G401 (cell line): Measurements from ENCODE around the gene PKM. TPM values are rescaled to one million over a fixed set of nuclear protein-coding genes. Genes with fewer than 3 reads are reported as not detected.

Source experiments
- DNase-seq: peaks from one replicate; pipeline ENCODE4 v3.0.0-alpha.2; 2015; ENCODE audit warnings: low spot score
- in situ Hi-C: cut with HindIII; loops from 2 replicates; pipeline ENCODE4 v1.10.0; 2016; ENCODE audit warnings: low sequenced_read_pairs, mixed read lengths
- total RNA-seq: library from RNA; depleted of rRNA; stranded (reverse); fragments of >200 nt; shearing (Covaris generic); gene quantifications from 2 replicates; pipeline ENCODE4 v1.2.3, GENCODE V29; 2014

Gene PKM
- total RNA-seq, 1 experiment from 2014 or later: 2,103 TPM

GRCh38 chr15:72237029-72237852 lies 6.3 kb upstream of the PKM start:
- peak; percentile 78 for DNase-seq
- in situ Hi-C loops: no loop called here

DNA sequence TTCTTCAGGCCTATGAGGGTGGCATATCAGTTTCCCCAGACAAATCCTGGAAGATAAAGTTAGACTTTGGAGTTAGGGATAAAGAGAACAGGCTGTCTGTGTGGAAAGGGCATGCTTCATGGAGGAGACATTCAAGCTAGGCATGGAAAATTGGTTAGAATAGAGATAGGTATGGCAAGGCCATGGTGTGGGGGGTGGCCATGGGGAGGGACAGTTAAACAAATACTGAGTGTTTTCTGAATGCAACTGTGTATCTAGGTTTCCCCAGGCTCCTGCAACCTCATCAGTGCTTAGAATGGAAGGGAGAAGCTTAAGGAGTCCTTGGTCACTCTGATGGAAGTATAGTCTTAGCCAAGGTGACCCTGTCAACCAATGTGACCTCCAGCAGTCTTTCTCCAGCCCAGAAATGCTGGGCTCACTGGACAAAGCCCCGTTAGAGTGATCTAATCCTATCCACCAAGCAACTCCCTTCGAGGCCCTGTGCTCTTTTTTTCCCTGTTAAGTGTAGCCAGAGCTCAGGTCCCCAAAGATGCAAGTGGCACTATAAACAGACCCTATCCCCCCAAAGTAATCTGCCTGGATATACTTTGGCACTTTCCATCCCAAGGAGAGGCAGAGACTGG lies 5.5 kb upstream of the PKM start:
- in situ Hi-C loops: no loop called here
- no peak for DNase-seq

DNA sequence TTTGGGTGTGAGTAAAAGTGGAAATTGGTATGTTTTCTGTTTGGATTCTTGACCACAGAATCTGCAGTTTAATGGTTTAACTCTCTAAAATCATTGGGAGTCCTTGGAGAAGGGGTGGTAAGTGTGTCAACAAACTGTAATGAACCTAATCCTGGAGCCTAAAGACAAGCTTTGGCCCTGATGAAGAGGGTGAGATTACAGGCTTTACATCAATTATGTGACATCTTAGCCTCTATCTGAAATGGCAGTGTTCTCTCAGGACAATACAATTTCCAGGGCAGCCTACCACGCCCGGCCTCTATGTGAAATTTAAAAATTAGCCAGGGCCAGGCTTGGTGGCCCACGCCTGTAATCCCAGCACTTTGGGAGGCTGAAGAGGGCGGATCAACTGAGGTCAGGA lies 4.3 kb upstream of the PKM start:
- no peak for DNase-seq

DNA sequence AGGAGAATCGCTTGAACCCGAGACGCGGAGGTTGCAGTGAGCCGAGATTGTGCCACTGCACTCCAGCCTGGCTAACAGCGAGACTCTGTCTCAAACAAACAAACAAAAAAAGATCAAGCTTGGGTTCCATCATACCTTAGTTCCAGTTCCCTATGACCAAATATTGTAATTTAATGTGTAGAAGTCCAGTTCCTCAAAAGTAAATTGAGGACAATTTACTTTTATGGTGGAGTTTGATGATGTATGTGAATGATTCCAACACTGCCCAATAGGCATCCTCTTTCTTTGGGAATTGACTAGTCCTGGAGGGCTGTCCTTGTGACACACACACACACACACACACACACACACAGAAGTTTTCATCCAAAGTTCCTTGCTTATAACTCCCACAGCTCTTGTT lies 2.8 kb upstream of the PKM start:
- no peak for DNase-seq
- in situ Hi-C loops: no loop called here

More for the DNA sequence above, 4.3 kb upstream of the PKM start:
- in situ Hi-C loops: no loop called here

DNA sequence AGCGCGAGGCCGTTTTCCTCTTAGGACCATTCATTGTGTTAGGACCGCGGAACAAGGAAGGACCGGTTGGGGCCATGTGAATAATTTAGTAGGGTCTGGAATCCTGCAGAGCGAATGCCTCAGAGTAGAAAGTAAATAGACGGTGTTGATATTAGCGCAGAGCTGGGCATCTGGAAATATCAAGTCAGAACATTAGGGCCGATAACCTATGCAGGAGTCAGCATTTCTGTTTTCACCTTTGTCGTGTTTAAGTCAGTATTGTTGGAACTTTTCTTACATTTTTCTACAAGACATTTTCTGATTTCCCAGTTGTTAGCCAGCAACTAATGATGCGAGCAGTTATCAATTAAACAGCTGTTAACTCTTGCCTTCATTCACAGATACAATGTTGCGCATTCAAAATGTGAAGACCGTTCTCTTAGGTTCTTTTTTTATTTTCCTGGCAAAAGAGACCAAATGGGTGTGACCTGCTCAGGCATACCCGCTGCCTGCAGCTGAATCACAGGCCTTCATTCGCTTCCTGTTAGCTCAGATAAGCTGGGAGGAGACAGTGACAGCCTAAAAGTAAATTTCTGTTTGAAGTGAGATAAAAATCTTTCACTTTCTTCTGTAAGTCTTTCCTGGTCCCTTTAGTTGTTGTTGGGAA lies 966 bp upstream of the PKM start:
- peak; percentile 17 for DNase-seq
- in situ Hi-C loops: no loop called here

DNA sequence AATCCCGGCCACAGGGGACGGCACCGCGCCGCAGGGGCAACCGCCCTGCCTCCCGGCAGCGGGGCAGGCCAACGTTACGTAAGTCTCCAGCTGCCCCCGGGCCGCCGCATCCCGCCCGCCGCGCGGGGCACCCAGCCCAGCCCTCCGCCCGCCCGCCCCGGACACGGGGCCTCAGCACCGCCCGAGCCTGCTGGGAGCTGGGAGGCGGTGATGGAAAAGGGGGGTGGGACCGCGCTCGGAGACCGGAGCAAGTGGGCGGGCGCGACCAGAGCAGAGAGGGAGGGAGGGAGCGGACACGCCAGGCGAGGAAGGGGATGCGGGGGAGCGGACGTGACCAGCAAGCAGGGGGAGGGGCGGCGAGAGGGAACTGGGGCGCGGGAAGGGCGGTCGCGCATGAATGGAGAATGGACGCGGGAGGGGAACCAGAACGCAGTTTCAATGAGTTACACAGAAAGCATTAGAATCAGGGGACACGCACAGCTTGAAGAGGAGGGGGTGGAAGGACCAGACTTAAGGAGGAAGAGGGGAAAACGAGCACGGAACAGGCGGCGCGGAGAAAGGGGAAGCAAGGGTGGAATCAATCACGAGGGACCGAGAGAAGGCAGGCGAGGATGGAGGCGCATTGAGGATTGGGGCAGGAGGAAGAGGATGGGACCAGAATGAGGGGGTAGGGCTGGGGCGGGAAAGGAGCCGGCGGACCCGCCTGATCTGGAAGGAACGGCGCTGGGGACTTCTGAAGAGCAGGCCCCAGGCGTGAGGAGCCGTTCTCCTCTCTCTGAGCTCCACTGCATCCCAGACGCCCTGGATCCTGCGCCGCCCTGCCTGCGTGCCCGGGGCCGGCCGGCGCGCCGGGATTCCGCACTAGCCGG lies 559 bp downstream of the PKM start:
- in situ Hi-C loops: no loop called here
- DNase-seq: peak; percentile 80

DNA sequence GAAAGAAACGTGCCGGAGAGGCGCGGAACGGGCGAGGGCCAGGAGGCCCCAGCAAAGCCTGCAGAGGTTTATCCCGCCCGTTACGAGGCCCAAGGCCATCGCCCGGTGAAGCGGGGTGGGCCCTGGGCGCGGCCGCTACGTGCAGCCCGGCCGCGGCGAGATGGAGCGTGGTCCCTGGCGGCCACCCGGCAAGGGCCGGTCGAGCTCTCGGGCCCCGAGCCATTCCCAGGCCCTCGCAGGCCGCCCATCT lies 1.1 kb downstream of the PKM start:
- no peak for DNase-seq

GRCh38 chr15:72229076-72229946 lies 1.7 kb downstream of the PKM start:
- in situ Hi-C loops: no loop called here
- peak; percentile 16 for DNase-seq

More for the DNA sequence above, 1.1 kb downstream of the PKM start:
- in situ Hi-C loops: no loop called here

GRCh38 chr15:72227720-72228119 lies 3.3 kb downstream of the PKM start:
- in situ Hi-C loops: no loop called here
- DNase-seq: no peak

DNA sequence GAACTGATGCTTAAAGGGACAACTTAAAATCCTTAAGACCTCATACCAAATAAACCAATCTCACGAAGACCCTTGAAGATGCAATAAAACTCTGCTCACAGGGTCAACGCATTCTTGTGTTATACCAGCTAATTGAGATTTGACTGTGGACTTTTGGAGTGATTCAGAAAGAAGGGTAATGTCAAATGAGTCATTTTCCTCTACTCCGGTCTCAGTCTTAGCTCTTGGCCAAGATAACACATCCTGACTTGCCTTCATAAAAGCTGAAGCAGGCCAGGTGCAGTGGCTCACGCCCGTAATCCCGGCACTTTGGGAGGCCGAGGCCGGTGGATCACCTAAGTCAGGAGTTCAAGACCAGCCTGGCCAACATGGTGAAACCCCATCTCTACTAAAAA lies 3.8 kb downstream of the PKM start:
- DNase-seq: no peak
- in situ Hi-C loops: no loop called here

GRCh38 chr15:72223278-72223677 lies 7.7 kb downstream of the PKM start:
- DNase-seq: no peak
- in situ Hi-C loops: no loop called here

DNA sequence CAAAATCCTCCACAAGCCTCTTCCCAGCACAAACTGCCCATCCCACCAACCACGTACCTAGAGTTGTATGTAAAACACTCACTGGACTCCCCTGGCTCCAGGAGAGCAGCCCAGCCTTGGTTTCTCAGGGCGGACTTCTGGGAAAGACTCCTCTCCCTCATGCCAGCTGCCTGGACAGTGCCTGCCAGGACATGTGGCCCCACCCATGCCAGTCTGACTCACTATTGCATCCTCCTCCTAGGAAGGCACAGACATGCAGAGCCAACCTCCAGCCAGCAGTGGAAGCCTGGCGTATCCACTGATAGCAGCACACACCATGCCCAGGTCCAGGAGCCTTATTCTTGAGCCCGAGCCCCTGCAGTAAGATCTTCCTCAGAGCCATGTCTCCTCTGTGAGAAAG lies 8.6 kb downstream of the PKM start:
- peak; percentile 73 for DNase-seq
- in situ Hi-C loops: no loop called here

- in situ Hi-C loops: no loop called here
- DNase-seq: no peak
Measured at GRCh38 chr15:72220687-72221086, 10.3 kb downstream of the PKM start.

DNA sequence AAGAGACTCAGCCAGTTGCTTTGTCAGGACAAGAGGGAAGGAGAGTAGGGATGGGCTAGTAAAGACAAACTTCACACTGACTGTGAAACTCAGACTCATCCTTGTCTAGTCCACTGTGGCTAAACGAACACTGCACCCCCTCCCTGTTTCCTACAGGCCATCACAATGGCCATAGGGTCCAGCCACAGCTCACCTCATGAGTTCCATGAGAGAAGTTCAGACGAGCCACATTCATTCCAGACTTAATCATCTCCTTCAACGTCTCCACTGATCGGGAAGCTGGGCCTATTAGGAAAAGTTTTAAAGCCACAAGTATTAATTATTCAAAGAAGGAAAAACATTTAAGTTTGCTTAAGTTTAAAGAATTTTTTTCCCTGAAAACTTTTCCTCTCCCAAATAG lies 13.8 kb downstream of the PKM start:
- no peak for DNase-seq
- in situ Hi-C loops: no loop called here

DNA sequence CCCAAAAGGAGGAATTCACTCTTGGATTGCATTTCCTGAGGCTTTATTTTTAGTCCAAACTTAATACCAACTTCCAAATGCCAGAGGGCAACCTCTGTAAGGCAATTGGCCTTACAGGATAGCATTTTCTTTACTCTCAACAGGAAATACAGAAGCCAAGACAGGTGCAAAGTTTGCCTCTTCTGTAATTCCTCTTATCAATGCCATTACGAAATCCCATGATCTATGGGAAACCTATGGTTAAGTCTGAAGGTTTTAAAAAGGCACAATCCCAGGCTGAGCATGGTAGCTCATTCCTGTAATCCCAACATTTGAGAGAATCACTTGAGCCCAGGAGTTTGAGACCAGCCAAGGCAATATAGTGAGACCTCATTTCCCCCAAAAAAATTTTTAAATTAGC lies 14.9 kb downstream of the PKM start:
- no peak for DNase-seq
- in situ Hi-C loops: no loop called here

- no peak for DNase-seq
- in situ Hi-C loops: no loop called here
Measured at GRCh38 chr15:72207558-72208085, 23.4 kb downstream of the PKM start.

GRCh38 chr15:72206677-72207000 lies 24.4 kb downstream of the PKM start:
- no peak for DNase-seq
- in situ Hi-C loops: no loop called here

DNA sequence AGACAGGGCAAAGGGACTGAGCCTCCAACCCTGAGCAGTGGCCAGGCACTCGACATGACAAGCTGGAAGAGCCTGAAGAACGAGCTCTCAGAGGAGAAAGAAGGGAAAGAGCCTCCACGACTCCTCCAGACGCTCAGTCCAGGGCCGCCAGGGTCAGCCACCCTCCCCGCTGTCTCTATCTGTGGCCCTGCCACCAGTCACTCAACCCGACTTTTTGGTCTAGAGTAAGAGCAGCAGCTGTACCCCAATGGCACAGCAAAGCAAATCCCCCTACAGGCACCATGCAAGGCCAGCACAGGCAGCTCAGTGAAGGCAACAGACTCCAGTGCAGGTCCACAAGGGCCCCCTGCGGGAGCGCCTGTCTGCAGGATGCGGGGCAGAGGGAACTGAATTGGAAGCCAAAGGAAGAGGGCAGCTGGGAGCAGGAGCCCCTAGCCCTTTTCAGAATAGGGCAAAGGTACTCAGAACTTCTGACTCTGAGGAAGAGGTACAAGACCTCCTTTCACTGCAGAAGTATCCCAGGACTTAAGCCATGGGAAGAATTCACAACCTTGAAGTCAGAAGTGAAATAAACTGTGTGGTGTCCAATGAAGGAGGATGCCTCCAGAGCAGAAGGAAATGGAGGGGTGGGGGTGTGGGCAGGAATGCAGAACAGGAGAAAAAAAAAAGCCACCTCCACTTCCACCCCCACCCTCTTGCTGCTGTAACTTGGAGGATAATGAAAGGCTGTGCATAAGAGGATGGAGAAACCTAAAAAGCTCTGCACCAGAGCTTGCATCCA lies 24.9 kb downstream of the PKM start:
- in situ Hi-C loops: no loop called here
- no peak for DNase-seq
